ENCODE data around the gene PDE4D.
"Not testable (repeated sequence)": the region's sequence is repeated elsewhere in the genome, so short reads cannot be mapped to it uniquely, and the experiment has no call there.

PDE4D gene

GRCh38 chr5:59575648-59576445 lies 317.7 kb downstream of the PDE4D start:
- DNase-seq, result no peak

- DNase-seq, result not testable (repeated sequence)
Observed at GRCh38 chr5:59573509-59573908, 320.0 kb downstream of the PDE4D start.

- DNase-seq, result no peak
Observed at GRCh38 chr5:59571067-59571466, 322.5 kb downstream of the PDE4D start.

- no peak for DNase-seq
Observed at GRCh38 chr5:59569608-59570334, 323.8 kb downstream of the PDE4D start.

GRCh38 chr5:59569158-59569557 lies 324.4 kb downstream of the PDE4D start:
- DNase-seq, result no peak

- DNase-seq, result no peak
Observed at GRCh38 chr5:59568161-59568560, 325.4 kb downstream of the PDE4D start.

- DNase-seq, result no peak
Observed at GRCh38 chr5:59565551-59565950, 328.0 kb downstream of the PDE4D start.

- no peak for DNase-seq
Observed at GRCh38 chr5:59564895-59565294, 328.6 kb downstream of the PDE4D start.

- DNase-seq, result no peak
Observed at GRCh38 chr5:59562756-59563389, 330.7 kb downstream of the PDE4D start.

- DNase-seq, result no peak
Observed at GRCh38 chr5:59560553-59560952, 333.0 kb downstream of the PDE4D start.

- no peak for DNase-seq
Observed at GRCh38 chr5:59559847-59560246, 333.7 kb downstream of the PDE4D start.

GRCh38 chr5:59559323-59559722 lies 334.2 kb downstream of the PDE4D start:
- DNase-seq, result no peak

- DNase-seq, result no peak
Observed at GRCh38 chr5:59558501-59558900, 335.0 kb downstream of the PDE4D start.

- no peak for DNase-seq
Observed at GRCh38 chr5:59557572-59557971, 336.0 kb downstream of the PDE4D start.

- no peak for DNase-seq
Observed at GRCh38 chr5:59555596-59555995, 337.9 kb downstream of the PDE4D start.

- no peak for DNase-seq
Observed at GRCh38 chr5:59554501-59554900, 339.0 kb downstream of the PDE4D start.

- no peak for DNase-seq
Observed at GRCh38 chr5:59553992-59554391, 339.5 kb downstream of the PDE4D start.

GRCh38 chr5:59548807-59549357 lies 344.6 kb downstream of the PDE4D start:
- DNase-seq, result no peak

GRCh38 chr5:59547731-59548130 lies 345.8 kb downstream of the PDE4D start:
- no peak for DNase-seq

- no peak for DNase-seq
Observed at GRCh38 chr5:59544573-59544972, 349.0 kb downstream of the PDE4D start.

- DNase-seq, result no peak
Observed at GRCh38 chr5:59543821-59544442, 349.6 kb downstream of the PDE4D start.

- peak; percentile 38 for DNase-seq
Observed at GRCh38 chr5:59542851-59543820, 350.4 kb downstream of the PDE4D start.
